Hematopoietic multipotent progenitor cell treated with erythropoietin and hydrocortisone succinate and interleukin-3 and kit ligand, for 6 days (in vitro differentiated cells): ENCODE measurements around the gene HOXD12.
A peak's percentile ranks its signal among the peaks of the same experiment; 100 is the strongest.

Source experiments
- DNase-seq: peaks from one replicate; pipeline ENCODE4 v3.0.0-alpha.2; 2015

HOXD12 gene

GRCh38 chr2:176081376-176081836, 18.2 kb upstream of the HOXD12 start:
- DNase-seq, result no peak

- no peak for DNase-seq
Measured at GRCh38 chr2:176081837-176082524, 17.6 kb upstream of the HOXD12 start.

GRCh38 chr2:176082525-176082823, 17.1 kb upstream of the HOXD12 start:
- DNase-seq, result no peak

- no peak for DNase-seq
Measured at GRCh38 chr2:176082824-176083751, 16.5 kb upstream of the HOXD12 start.

- DNase-seq, result no peak
Measured at GRCh38 chr2:176083796-176084261, 15.8 kb upstream of the HOXD12 start, which contains the start of gene EVX2. Gene EVX2, minus strand, starts transcription at chr2:176083962. Its CDS starts 186 bp downstream, at chr2:176083776.

- peak; percentile 14 for DNase-seq
Measured at GRCh38 chr2:176084611-176085119, 14.9 kb upstream of the HOXD12 start.

GRCh38 chr2:176085120-176085788, 14.3 kb upstream of the HOXD12 start:
- DNase-seq, result no peak

- DNase-seq, result peak; percentile 62
Measured at GRCh38 chr2:176085861-176086771, 13.5 kb upstream of the HOXD12 start.

GRCh38 chr2:176087330-176088047, 12.1 kb upstream of the HOXD12 start:
- no peak for DNase-seq

- DNase-seq, result peak; percentile 55
Measured at GRCh38 chr2:176088048-176088936, 11.3 kb upstream of the HOXD12 start.

GRCh38 chr2:176088937-176089842, 10.4 kb upstream of the HOXD12 start:
- no peak for DNase-seq

- no peak for DNase-seq
Measured at GRCh38 chr2:176089843-176090395, 9.7 kb upstream of the HOXD12 start.

- no peak for DNase-seq
Measured at GRCh38 chr2:176090862-176091261, 8.7 kb upstream of the HOXD12 start.

- DNase-seq, result no peak
Measured at GRCh38 chr2:176091329-176092258, 8.0 kb upstream of the HOXD12 start.

- no peak for DNase-seq
Measured at GRCh38 chr2:176092270-176093144, 7.1 kb upstream of the HOXD12 start, which contains the start of gene HOXD13. Gene HOXD13, plus strand, starts transcription at chr2:176092721. Its CDS starts 170 bp downstream, at chr2:176092891.

GRCh38 chr2:176093145-176093897, 6.3 kb upstream of the HOXD12 start:
- DNase-seq, result no peak
